C1 segment of cervical spinal cord (tissue), 14 donors: ENCODE results near the gene DAPK2.
"Not testable (repeated sequence)": the region's sequence is repeated elsewhere in the genome, so short reads cannot be mapped to it uniquely, and the experiment has no call there.

Experiments
- DNase-seq, 14 donors: peaks; one replicate each; lab custom pipeline; 2025; lab: John Stamatoyannopoulos, UW

DAPK2 gene

GRCh38 chr15:64046421-64047153 lies at the start of gene DAPK2:
Gene DAPK2, minus strand, starts transcription at chr15:64046485. Its CDS starts 6,224 bp downstream, at chr15:64040261.
- DNase-seq, result peak in 13 of 14 donors; percentile 13 to 84 (median 31)

DNA sequence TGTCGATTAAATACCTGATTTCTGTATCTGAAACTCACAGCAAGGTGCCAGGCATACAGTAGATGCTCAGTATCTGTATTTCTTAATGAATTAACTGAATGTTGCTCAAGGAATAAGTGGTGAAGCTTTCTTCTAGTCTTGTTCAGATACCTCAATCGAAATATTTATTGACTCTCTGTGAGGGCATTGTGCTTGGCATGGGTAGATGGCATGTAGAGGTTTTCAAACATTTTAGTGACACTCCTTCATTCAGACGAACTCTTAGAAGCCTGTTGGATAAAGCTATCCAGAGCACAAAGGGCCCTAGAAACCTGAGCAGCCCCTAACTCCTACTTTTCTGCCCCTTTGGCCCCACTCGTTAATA lies 49.1 kb upstream of the DAPK2 start:
- no peak for DNase-seq

DNA sequence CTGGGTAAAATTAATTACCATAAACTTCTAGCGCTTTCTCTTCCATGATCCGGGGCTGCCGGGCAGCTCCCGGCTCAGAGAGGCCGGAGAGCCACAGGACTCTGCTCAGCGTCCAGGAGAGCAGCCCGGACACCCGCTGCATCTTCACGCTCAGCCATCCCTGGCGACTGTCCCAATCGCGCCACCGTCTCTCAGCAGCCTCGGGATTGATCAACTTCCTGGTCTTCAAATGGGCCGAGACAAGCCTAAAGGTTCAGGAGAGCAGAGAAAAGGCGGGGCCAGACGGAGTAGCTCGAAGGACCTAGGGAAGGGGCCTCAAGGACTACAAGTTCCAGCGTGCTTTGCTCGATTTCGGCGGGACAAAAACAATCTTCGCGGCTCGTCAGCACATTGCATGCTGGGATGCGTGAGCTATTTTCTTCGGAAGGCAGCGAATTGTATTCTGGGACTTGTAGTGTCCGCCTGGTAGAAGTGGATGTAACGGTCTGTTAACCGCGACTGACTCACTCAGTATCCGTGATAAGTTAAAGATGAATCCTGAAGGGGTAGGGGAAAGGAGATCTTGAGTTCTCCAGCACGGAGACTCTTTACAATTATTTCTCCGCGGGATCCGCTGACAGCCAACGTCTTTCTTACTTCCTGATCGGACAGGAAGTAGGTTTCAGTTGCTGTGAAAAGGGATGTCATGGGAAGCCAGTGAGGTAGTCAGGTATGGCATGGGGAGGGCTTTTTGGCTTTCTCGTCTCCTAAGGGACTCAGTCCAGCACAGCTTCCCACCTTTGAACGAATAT lies 47.5 kb upstream of the DAPK2 start, which contains the start of gene CIAO2A:
TSS of gene CIAO2A (minus strand) at position 212 of the 791 bp plus-strand sequence. CDS start at position 142, 70 bp downstream.
- DNase-seq, result peak; percentile 51 to 97 (median 92)

DNA sequence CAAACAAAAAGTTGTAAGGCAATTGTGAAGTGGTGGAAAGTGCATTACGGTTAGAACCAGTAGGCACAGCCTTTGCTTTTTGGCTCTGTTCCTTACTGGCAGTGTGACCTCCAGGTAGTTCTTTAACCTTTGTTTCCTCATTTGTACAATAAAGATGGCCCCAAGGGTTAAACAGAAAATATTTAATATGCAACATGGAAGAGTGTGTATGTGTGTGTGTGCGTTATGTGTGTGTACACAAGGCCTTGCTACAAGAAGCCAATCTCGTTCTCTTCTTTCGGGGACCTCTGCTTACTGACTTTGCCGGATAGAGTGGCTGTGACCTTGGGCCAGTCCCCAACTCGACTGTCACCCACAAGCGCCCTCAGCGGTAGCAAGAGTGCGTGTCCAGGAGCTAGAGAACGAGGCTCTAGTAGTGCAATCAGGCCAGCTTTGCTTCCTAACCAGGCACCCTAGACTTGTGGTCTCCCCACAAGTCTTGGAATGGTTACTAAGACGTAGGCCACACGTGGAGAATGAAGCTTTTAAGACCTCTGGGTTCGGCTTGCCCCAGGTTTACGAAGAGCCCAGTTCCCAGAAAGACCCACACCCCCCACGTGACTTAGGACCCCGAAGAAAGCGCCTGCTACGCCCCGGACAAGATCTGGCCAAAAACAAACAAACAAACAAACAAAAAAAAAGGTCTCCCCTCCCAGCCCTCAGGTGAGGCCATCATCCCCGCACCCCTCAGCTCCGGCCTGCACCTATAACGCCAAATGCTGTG lies 46.8 kb upstream of the DAPK2 start:
- DNase-seq, result peak in 6 of 14 donors; percentile 22 to 52 (median 44)

GRCh38 chr15:64092075-64092820 lies 46.0 kb upstream of the DAPK2 start:
- DNase-seq, result no peak

DNA sequence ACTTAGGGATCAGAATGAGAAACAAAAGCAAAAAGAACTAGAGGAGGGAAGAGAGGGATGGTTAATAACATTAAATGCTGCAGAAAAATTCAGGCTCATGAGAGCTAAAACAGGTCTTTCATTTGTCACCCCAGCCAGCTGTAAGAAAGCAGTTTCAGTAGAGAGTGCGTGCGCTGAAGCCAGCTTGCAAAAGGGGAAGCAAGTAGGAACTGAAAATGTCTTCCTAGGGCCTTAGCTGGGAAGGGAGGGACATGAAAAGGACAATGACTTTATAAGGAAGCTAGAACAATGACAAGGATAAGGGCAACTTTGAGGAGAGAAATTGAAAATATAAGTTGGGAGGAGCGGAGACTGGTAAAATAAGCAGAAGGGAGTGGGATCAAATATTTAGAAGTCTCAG lies 44.2 kb upstream of the DAPK2 start:
- DNase-seq, result no peak

- no peak for DNase-seq
Observed at GRCh38 chr15:64089543-64090280, 43.4 kb upstream of the DAPK2 start.

DNA sequence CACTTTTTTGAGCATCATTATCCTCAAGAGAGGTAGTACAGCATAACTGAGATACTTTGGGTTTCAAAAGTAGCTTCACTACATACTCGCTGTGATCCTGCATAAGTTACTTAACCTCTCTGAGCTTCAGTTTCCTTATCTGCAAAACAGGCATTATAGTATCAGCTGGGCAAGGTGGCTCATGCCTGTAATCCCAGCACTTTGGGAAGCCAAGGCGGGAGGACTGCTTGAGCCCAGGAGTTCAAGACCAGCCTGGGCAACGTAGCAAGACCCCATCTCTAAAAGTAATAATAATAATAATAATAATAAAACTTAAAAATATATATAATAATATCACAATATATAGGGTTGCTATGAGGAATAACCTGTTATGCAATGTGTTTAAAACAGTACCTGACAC lies 36.5 kb upstream of the DAPK2 start:
- DNase-seq, result no peak

DNA sequence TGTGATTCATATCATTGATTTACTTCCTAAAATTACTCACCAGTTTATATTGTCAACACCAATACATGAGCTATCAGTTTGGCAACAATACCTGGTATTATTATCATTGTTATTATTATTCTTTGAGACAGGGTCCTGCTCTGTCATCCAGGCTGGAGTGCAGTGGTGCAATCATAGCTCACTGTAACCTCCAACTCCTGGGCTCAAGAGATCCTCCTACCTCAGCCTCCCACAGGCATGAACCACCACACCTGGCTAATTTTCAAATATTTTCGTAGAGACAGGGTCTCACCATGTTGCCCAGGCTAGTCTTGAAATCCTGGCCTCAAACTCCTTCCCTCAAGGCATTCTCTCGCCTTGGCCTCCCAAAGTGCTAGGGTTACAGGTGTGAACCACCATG lies 27.2 kb upstream of the DAPK2 start:
- DNase-seq, result not testable (repeated sequence)

DNA sequence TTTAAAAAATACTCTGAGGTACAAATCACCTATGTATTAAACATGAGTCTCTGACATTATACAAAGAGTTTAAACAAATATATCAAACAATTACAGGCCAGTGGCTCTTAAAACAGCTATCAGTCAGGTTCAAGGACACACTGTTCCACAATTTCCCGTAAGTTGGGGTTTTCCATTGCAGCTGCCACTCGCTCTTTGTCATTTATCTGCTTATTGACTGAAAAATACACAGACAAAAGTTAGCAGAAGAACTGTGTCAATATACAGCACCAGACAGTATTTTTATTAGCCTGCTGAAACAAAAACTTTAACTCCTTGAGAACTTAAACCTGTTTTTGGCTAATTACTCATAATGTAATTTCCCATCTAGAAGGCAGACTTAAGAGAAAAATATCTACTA lies 26.5 kb upstream of the DAPK2 start:
- no peak for DNase-seq

DNA sequence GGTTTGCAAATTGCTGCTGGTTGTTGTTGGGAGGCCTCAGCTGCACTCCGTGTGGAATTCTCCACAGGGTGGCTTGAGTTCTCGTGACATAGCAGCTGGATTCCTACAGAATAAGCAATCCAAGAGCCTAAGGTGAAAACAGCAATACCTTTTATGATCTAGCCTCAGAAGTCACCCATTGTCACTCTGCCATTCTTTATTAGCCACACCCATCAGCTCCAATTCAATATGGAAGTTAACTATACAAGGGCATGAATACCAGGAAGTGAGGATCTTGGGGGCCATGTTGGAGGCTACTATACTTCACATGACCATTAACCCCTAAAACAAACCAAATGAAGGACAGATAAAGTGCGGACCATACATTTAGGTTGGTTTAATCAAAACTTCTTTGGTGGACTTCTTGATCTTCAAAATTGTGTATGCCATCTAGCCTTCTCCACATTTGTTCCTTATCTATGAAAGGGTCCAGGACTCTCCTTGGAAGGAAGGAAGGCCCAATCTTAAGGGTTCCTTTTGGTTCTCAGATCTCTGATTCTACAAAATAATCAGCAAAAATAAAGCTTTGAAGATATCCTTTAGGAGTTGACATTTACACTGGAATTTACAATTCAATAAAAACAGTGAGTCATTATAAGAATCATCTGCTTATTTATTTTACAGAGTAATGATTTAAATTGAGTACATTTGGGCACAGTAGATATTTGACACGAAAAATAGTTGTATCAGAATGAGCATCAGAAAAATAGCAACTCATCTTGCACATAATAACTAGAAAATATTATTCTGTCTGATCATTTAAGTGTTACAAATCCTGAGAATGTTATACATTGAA lies 25.9 kb upstream of the DAPK2 start:
- DNase-seq, result no peak

DNA sequence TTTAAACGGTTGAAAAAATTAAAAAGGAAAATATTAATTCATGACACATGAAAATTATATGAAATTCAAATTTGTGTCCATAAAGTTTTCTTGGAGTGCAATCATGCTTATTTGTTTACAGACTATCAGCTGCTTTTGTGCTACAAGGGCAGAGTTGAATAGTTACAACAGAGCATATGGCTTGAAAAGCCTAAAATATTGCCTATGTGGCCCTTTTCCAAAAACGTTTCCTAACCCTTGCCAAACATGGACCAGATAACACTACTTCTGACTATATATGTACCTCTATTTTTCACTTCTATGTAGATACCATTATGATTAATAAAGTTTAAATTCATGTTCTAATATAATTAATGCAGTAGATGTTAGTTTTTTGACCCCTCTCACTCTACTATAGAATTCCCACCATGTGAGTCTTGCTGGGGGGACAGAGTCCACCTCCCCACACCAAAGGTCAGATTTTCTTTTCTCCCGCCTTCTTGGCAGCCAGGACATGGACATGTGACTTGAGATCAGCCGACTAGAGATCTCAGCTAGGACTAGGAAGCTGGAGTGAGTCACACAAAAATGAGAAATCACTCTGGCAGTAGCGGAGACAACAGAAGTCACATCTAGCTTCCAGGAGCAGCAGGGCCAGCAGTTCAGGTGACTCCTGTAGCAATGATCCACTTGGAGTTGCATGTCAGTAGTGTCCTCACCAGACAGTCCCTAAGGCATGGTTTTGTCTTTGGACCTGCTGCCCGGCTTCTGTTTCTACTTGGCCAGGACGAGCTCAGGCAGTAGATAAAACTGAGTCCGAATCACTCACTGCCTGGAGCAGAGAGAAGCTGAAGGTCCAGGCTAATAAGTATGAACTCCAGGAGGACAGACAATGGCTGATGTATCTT lies 24.9 kb upstream of the DAPK2 start:
- peak in 5 of 14 donors; percentile 10 to 63 (median 24) for DNase-seq

- DNase-seq, result no peak
Observed at GRCh38 chr15:64070106-64070505, 23.8 kb upstream of the DAPK2 start.

DNA sequence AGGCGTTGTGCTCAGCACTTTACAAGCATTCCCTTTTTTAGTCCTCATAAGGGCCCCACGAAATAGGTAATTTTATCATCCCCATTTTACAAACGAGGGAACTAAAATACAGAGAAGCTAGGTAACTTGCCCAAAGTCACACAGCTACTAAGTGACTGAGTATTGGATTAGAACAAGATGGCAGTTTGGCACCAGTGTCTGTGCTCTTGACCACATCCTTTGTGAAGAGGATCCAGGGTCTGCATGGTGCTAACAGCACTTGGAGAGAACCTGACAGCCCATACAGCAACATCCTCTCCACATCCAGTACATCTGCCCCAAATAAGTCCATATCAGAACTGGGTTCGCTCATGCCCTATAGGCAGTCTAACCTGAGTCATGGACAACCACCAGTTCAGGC lies 21.8 kb upstream of the DAPK2 start:
- no peak for DNase-seq

GRCh38 chr15:64067564-64068030 lies 21.3 kb upstream of the DAPK2 start:
- DNase-seq, result peak in 12 of 14 donors; percentile 15 to 67 (median 36)

GRCh38 chr15:64066451-64066850 lies 20.2 kb upstream of the DAPK2 start:
- no peak for DNase-seq

DNA sequence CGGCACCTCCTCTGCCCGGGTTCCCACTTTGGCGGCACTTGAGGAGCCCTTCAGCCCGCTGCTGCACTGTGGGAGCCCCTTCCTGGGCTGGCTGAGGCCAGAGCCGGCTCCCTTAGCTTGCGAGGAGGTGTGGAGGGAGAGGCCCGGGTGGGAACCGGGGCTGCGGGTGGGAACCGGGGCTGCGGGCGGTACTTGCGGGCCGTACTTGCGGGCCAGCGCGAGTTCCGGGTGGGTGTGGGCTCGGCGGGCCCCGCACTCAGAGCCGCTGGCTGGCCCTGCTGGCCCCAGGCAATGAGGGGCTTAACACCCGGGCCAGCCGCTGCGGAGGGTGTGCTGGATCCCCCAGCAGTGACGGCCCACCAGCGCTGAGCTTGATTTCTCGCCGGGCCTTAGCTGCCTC lies 14.4 kb upstream of the DAPK2 start:
- no peak for DNase-seq

DNA sequence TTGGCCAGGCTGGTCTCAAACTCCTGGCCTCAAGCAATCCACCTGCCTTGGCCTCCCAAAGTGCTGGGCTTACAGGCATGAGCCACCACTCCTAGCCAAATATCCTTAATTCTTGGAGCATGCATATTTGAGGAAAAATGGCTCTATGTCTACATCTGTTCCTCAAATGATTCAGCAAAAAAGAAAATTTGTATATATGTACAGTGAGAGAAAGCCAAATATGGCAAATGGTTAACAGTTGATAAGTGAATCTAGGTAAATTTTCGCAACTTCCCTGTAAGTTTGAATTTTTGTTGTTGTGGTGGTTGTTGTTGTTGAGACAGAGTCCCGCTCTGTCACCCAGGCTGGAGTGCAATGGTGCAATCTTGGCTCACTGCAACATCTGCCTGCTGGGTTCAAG lies 12.8 kb upstream of the DAPK2 start:
- not testable (repeated sequence) for DNase-seq

DNA sequence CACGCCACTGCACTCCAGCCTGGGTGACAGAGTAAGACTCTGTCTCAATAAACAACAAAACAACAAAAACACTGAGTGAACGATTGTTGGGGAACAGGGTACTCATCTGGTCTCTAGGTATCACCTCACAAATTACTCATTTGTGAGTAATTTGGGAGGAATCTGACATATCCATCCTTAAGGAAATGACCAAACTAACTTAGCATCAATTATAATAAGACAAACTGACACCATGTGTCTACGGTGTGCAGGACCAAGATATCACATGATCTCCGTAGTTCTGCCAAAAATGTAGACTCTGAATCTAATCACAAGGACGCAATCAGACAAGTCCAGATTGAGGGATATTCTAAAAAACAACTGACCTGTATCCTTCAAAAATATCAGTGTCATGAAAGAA lies 12.0 kb upstream of the DAPK2 start:
- DNase-seq, result no peak
